Fibroblast of the conjunctiva (primary cell): ENCODE results near the gene EFCAB13.

Experiments used
- DNase-seq: peaks from one replicate; pipeline ENCODE4 v3.0.0-alpha.2; 2010; ENCODE audit warnings: low read depth

EFCAB13 gene

DNA sequence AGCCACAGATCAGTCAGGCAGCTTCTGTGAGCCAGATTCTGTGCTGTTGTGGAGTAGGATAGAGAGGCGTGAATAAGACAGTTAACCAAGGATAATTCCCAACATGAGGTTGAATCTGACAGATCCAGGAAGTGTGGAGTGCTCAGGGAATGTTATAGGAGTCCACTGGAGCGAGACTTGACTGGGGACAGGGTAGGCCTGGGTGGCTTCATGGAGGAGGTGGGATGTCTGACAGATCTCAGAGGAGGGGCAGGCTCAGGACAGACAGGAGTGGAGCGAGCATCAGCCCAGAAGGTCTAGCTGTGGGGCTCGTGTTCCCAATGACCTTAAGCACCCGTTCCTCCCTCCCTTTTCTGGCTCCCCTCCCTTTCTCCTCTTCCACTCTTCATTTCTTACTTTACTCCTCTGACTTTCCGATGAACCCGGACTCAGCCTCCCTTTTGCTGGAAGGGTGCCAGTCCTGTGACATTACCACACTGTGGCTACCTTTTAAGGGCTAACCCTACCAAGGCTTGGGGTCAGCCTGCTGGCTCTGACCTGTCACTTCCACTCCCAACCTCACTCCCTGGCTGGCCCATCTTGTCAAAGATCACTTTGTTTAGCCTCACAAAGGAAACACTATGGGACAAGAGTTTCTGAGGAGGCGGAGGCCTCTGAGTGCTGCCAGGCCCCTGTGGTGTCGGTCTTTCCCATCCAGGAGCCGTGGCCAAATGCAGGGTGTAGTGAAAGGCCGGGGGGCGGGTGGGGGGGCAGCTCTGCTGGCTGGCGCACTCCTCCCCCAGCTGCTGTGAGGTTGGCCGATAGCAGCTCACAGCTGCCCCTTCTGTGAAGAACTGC, 28.5 kb upstream of the EFCAB13 start:
- no peak for DNase-seq

DNA sequence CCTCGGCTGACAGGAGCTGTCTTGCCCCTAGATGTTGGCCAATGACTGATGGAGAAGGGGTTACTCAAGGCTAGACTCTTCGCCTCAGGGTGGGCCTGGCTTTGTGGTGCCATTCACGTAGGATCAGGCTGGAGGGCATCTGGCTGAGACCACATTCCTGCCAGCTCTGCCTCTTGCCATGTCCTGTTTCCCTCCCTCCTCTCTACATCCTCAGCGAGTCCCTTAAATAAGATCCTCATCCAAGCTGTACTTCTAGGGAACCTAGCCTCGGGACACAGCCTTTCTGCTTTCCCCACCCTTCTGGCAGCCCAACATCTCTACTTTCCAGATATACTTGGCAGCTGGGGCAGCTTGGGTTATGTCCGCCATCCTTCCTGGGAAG, 27.9 kb upstream of the EFCAB13 start:
- DNase-seq = no peak

DNA sequence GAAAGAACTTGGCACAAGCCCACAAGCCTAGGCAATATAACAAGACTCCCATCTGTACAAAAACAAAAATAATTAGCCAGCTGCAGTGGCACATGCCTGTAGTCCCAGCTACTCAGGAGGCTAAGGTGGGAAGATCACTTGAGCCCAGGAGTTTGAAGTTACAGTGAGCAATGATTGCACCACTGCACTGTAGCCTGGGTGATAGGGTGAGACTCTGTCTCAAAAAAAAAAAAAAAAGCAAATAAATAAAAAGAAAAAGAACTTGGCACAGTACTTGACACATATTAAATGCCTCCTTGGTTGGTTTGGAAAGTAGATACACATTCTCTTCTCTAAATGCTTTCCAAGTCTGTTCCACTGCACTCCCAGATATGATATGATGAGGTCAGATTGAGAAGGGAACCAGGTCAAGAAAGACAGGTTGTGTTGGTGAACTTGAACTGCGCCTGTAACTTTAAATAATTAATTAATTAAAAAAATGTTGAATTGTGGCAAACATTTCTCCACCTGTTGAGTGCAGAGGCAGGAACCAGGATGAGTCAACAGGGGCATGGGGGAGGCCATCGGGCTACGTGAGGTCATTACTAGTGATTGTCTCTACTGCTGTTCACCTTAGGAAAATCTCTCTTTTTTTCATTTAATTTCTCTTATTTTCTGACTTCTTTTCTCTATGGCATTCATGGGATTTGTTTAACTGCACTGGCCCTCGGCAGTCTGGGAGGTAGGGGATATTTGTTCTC, 25.9 kb upstream of the EFCAB13 start:
- DNase-seq = no peak

DNA sequence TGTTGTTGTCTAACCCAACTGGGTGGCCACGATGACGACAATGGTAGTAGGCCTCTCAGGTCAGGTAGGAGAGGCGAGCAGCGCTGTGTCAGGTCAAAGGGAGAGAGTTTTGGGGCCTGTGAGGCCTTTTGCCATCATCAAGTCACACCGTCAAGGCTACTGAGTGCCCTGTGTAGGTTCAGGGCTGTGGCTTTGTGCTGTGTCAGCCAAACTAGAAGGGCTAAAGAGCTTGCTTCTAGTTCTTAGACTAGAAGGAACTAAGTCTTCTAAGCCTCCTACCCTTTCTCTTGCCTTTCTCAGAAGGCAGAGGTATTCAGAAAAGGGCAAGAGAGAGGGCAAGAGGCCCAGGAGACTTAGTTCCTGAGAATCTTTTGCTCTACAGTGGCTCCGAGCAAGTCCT, 25.0 kb upstream of the EFCAB13 start:
- DNase-seq = no peak

DNA sequence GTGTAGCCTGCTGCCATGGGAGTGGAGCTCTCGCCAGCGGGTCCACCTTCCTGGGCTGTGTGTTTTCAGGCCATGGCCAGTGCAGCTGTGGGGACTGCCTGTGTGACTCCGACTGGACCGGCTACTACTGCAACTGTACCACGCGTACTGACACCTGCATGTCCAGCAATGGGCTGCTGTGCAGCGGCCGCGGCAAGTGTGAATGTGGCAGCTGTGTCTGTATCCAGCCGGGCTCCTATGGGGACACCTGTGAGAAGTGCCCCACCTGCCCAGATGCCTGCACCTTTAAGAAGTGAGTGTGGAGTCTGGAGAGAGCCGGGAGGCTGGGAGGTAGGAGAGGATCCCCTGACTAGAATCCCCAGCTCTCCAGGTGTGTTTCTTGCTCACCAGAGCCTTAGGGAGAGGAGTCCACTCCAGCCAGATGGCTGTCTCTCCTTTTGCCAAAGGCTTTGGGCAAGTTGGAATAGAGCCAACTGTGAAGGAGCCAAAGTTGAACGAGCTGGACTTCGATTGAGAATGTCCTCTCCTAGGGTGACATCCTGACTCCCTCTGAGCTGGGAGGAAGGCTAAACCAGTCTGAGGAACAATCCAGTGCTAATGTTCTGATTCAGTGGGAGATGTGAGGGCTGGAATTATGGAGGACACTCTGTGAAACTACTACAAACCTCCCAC, 24.4 kb upstream of the EFCAB13 start:
- DNase-seq = no peak

DNA sequence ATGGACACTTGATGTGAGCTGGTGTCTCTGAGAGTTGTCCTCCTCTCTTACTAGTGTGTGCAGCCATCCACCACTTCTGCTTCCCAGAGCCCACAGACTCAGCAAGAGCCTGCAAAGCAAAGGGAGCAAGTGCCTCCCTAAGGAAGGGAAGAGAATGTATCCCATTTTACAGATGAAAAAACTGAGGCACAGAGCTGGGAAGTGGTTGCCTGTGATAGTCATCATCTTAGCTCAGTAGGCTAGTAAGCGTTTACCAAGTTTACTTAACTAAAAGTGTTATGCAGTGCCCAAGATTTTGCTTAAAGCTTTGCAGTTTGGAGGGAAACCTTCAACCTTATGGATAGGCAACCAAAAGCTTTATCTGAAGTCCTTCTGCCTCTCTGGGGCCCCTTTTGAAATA, 23.0 kb upstream of the EFCAB13 start:
- no peak for DNase-seq

DNA sequence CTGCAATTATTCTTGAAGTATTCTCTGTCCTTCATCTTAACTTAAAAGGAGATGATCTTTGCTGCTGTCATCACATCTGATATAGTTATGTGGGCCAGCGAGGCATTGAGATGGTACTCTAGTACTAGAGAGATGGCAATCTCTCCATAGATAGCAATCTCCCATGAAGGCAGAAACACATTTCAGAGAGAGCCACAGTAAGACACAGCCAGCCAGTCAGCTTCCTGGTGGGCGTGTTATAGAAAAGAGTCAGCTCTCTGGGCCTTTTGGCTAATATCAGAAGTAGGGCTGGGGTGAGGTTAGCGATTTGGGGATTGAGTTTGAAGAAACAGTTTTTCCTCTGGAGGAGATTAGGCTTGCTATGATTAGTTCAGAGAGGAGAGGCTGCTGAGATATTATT, 22.6 kb upstream of the EFCAB13 start:
- no peak for DNase-seq

DNA sequence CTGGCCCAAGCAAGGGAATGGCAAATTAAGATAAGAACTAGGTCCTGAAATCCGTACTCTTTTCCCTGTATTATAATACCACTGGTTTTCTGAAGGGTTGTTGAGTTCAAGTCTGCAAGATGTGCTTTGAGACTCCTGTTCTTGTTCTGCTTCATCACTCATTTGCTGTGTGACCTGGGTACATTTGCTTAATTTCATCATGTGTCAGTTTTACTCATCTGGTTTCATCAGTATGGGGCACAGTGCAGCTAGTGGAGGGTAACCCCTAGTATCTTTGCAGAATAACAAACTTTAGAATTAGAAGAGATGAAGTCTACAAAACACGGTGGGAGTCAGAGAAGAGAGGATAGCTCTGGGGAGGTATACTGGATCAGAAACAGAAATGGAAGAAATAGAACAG, 21.9 kb upstream of the EFCAB13 start:
- no peak for DNase-seq

DNA sequence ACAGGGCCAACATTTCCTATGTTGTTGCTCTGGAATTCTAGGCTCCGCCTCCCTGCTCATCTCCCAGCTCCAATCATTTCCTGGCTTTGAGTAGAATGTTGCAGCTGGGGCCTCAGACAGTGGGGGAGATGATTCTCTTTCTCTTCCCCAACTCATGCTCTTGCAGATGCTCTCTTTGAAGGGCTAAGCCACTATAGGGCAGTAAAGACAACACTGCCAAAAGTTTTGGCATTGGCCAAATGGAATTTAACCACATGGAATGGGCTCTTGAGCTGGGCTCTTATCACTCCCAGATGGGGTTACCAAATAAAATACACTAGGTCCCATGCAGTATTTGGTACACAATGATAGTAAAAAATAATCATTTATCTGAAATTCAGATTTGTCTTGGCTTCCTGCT, 19.6 kb upstream of the EFCAB13 start:
- no peak for DNase-seq

DNA sequence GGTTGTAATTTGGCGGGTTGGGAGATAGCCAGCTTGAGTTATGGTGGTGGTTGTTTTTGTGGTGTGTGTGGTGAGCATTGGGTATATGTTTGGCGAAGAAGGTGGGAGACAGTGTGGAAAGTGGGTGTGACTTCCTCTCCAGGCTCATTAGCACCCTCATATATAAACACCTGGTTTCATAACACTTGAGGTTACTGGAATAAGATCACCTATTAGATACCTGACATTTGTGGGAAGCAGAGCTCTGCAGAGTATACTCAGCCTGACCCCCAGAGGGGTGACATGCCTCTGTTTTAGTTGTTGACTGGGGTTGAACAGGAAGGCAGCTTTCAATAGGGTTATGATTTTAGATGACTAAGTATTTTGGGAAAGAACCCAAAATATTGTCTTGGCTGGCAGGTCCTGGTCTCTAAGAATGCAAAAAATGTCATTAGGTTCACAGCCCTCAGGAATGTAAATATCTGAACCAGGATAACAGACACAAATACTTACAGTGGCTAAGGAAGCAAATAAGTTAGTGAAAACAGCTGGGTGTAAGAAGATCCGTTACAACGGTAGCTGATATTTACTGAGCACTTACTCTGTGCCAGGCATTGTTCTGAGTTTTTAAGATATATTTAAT, 18.3 kb upstream of the EFCAB13 start:
- peak; percentile 84 for DNase-seq

DNA sequence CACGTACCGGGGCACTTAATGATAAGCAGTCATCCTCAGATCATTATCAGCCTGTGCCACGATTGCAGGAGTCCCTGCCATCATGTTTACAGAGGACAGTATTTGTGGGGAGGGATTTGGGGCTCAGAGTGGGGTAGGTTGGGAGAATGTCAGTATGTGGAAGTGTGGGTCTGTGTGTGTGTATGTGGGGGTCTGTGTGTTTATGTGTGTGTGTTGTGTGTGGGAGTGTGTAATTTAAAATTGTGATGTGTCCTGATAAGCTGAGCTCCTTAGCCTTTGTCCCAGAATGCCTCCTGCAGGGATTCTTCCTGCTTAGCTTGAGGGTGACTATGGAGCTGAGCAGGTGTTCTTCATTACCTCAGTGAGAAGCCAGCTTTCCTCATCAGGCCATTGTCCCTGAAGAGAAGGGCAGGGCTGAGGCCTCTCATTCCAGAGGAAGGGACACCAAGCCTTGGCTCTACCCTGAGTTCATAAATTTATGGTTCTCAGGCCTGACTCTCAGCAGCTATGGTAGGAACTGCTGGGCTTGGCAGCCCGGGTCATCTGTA, 13.5 kb upstream of the EFCAB13 start:
- DNase-seq = no peak

DNA sequence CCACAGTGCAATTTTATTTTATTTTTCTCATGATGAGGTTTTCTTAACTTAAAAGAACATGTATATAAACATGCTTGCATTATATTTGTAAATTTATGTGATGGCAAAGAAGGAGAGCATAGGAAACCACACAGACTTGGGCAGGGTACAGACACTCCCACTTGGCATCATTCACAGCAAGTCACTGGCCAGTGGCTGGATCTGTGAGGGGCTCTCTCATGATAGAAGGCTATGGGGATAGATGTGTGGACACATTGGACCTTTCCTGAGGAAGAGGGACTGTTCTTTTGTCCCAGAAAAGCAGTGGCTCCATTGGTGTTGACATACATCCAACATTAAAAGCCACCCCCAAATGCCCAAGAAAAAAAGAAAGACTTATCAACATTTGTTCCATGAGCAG, 12.3 kb upstream of the EFCAB13 start:
- DNase-seq = no peak

DNA sequence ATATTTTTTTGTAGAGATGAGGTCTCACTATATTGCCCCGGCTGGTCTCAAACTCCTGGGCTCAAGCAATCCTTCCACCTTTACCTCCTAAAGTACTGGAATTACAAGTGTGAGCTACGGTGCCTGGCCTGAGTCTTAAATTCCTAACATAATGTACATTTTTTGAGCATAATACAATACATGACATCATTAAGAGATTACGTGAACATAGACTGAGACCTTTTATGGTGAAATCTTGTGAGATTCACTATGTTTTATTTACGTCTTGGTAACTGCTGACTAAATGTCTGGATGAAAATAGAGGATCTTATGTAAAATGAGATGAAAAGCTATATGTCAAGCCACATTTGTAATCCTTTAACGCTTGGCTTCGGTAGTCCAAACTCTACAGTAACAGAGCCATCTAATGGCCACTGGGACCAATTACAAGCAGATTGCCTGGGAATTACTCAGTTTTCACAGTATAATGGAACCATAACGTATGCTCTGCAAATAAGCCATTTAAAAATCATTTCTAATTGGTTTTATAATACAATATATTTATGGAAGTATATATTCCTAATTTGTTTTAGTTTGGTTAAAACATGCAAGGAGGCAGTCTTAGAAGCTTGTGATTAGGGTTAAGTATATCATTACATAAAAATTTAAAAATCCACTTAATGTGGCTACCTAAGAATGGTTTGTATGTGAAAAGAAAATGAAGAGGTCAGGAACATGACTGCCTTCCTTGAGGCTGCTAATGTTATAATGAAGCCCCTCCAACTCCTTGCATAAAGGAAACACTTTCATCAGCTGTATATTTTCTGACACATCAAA, 8.1 kb upstream of the EFCAB13 start:
- peak; percentile 87 for DNase-seq

DNA sequence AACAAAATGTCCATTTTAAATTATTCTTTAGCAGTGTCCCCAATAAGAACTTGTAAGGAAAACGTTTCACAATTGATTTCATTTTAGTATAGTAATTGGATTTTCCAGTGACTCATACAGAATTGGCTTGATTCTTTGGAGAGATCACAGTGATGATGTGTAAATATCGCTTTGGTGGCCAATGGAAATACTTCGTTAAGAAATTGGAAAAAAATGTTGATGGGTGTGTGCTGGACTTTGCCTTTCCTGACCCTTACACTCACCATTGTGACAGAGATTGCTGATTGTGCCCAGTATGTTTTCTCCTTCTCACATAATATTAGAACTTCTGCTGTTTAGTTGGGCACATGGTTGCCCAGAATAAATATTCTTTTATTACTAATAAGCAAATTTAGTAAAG, 7.4 kb upstream of the EFCAB13 start:
- peak; percentile 36 for DNase-seq

DNA sequence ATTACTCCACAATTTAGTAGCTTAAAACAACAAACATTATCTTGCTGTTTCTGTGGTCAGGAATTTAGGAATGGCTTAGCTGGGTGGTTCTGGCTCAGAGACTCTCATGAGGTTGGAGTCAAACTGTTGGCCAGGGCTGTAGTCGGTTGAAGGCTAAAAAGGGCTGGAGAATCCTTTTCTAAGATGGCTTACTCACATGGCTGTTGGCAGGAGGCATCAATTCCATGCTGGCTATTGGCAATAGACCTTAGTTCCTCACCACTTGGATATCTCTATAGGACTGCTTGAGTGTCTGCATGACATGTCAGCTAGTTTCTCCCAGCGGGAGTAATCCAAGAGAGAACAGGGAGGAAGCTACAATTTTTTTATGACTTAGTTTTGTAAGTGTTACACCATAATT, 6.6 kb upstream of the EFCAB13 start:
- peak; percentile 21 for DNase-seq

DNA sequence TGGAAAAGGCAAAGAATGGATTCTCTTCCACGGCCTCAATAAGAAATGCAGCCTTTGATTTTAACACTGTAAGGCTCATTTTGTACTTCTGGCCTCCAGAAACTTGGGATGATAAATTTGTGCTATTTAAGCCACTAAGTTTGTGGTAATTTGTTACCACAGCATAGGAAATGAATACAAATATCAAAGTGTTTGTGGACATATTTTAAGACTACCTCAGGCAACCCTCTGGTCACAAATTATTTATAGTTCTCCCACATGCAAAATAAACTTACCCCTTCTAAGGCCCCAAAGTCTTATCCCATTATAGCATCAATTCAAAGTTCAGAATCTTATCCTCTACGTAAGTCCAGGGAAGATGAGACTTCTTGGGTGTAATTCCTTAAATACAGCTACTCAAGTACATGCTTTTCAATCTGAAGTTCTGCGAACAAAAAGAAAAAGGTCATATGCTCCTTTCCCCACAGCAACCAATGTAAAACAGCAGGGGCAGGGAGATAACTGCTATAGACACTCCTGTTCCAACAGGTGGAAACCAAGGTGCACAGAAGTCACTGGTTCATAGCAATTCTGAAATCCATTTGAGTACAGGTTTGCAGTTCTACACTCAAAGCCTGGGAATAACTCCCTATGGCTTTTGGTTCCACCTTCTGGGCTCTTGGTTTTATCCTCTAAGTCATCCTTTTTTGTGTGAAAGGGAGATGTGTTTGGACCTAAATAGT, 5.4 kb upstream of the EFCAB13 start:
- DNase-seq = no peak

DNA sequence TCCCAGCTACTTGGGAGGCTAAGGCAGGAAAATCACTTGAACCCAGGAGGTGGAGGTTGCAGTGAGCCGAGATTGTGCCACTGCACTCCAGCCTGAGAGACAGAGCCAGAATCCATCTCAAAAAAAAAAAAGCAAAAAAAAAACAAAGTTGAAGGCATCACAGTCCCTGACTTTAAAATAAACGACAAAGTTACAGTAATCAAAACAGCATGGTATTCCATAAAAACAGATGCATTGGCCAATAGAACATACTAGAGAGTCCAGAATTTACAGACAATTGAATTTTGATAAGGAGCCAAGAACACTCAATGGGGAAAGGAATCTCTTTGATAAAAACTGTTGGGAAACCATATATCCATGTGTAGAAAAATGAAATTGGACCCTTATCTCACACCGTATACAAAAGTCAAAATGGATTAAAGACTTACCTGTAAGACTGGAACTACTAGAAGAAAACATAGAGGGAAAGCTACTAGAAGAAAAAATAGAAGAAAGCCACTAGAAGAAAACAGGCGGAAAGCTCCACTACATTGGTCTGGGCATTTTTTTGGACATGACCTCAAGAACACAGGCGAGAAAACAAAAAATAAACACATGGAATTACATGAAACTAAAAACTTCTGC, 2.8 kb upstream of the EFCAB13 start:
- no peak for DNase-seq

DNA sequence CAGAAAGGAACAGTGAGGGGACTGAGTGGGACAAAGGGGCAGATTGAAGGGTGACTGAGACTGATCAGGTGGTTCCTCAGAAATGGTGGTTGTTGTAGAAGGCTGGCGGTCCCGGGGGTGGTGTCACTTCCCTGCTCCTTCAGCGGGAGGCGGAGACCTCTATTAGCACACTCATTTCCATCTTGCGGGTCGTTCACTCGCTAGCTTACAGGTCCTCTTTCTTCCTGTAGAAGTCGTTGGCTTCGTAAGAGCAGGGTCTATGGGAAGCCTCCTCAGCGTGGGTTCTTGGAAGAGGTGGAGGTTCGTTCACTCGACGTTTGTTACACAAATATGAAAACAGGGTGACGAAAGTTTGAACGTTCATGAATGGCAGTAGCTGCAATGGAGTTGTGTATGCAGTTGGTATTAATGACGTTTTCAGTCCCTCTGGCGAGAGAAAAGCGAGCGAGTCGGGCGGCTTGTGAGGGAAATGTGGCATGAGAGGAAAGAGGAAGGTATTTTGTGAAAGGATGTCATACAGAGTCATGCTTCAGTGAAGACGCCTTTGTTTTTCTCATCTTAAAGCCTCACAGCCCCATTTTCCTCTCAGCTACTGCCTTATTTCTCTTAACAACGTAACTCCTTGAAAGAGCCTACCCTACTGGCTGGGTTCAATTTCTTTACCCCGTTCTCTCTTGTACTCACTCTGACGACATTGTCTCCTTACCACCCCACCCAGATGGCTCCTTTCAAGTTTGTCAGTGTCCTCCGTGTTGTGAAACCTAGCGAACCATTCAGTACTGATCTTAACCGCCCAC, 667 bp downstream of the EFCAB13 start:
- DNase-seq = no peak

DNA sequence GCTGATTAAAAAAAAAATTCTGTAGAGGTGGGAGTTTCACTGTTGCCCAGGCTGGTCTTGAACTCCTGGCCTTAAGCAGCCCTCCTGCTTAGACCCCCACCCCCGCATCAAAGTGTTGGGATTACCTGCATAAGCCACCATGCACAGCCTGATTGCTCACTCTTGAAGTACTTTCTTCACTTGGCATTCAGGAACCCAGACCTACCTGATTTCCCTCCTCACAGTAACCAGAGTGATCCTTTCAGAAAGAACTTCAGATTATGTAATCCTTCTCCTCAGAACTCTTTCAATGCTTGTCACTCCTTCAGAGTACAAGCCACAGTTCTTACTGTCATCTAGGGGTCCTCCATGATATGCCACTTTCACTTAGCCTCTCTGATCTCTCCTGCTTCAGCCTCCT, 1.4 kb downstream of the EFCAB13 start:
- no peak for DNase-seq

DNA sequence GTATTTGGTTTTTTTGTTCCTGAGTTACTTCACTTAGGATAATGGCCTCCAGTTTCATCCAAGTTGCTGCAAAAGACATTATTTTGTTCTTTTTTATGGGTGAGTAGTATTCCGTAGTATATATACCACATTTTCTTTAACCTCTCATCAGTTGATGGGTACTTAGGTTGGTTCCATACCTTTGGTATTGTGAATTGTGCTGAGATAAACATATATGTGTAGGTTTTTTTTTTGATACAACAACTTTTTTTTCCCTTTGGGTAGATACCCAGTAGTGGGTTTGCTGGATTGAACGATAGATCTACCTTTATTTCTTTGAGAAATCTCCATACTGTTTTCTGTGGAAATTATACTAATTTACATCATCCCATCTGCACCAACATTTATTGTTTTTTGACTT, 6.8 kb downstream of the EFCAB13 start:
- DNase-seq = no peak
